ENCODE measurements around the gene LRRFIP1. TPM values are rescaled to one million over a fixed set of nuclear protein-coding genes. Genes with fewer than 3 reads are reported as not detected.

LRRFIP1 gene
- polyA plus RNA-seq, 1 donor (not counting 4 experiments of a cell fraction or from before 2014, with no cell fraction given), result 115 TPM

DNA sequence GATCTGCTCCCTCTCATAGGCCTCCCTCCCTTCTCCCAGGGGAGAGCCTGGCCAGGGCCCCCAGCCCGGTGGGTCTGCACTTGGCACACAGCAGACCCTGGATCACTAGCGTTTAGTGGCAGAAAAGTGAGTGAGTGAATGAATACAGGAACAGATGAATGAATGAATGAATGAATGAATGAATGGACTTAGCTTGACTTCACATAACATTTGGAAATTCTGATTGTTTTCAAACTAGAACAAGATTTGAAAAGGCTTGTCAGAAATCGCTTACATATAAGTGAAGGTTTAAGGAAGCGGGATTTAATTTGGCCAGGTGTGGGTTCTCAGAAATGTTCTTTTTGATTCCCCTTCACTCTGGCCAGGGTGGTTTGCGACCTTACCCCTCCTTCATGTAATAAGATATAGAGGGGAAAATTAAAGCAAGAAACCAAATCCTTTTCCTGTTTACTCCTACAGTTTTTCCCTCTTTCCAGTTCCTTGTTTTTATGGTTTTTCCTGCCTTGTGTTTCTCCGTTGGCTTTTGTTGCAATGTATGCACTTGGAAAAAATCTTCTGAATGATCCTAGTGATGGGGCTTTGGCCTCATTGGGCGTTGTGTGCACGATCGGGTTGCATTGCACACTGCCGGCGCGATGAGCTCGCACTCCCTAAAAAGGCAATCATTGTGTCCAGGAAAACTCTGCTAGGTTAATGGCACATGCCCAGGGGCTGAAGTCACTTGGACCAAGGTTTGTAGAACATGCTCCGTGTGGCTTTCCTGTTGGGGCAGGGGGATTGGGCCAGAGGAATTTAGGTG lies 16.4 kb downstream of the LRRFIP1 start:
- Histone ChIP-seq H3K79me2 (ENCODE audit: control insufficient read depth, insufficient read depth, low read length) (no peaks in the 10 kb centered on the region), H3K9me1 (ENCODE audit: control insufficient read depth, extremely low read depth, insufficient read depth, low read length) (no peaks in the 10 kb centered on the region), H3K36me3 (ENCODE audit: control insufficient read depth in 2 of 2, extremely low read depth in 1 of 2, insufficient read depth in 2 of 2, low read length in 2 of 2) (no peaks in the 10 kb centered on the region), H3K9ac (ENCODE audit: control insufficient read depth, extremely low read depth, insufficient read depth, low read length) (no peak overlapping the region), H3K27ac (ENCODE audit: control insufficient read depth, insufficient read depth, low read length) (no peak overlapping the region), H3K27me3 (ENCODE audit: control insufficient read depth, extremely low read depth, insufficient read depth, low read length) (peaks cover 3% of the 10 kb centered on the region), H4K20me1 (ENCODE audit: control insufficient read depth, extremely low read depth, insufficient read depth, low read length) (peaks cover 3% of the 10 kb centered on the region), H3K4me1 (ENCODE audit: control insufficient read depth, extremely low read depth, insufficient read depth, low read length) (no peaks in the 10 kb centered on the region), H3K9me3 (ENCODE audit: control insufficient read depth, low read depth, low read length) (no peaks in the 10 kb centered on the region), H2AFZ (ENCODE audit: control insufficient read depth, low read length) (no peak overlapping the region), H3K4me2 (ENCODE audit: control insufficient read depth, extremely low read depth, insufficient read depth, low read depth, low read length) (no peak overlapping the region), H3K4me3 (ENCODE audit: control insufficient read depth in 2 of 3, extremely low read depth in 1 of 3, insufficient read depth in 2 of 3, low read depth in 1 of 3, low read length in 3 of 3) (no peak overlapping the region)
- FAIRE-seq, result no peak
- TF ChIP-seq EZH2 (IDR thresholded peaks at IDR 0.05; ENCODE audit: low read length), result no peak
- TF ChIP-seq, protein P1, sequence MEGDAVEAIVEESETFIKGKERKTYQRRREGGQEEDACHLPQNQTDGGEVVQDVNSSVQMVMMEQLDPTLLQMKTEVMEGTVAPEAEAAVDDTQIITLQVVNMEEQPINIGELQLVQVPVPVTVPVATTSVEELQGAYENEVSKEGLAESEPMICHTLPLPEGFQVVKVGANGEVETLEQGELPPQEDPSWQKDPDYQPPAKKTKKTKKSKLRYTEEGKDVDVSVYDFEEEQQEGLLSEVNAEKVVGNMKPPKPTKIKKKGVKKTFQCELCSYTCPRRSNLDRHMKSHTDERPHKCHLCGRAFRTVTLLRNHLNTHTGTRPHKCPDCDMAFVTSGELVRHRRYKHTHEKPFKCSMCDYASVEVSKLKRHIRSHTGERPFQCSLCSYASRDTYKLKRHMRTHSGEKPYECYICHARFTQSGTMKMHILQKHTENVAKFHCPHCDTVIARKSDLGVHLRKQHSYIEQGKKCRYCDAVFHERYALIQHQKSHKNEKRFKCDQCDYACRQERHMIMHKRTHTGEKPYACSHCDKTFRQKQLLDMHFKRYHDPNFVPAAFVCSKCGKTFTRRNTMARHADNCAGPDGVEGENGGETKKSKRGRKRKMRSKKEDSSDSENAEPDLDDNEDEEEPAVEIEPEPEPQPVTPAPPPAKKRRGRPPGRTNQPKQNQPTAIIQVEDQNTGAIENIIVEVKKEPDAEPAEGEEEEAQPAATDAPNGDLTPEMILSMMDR (optimal IDR thresholded peaks at IDR 0.05 in 1 of 3, IDR thresholded peaks at IDR 0.05 in 1 of 3, conservative IDR thresholded peaks at IDR 0.05 in 1 of 3; ENCODE audit: extremely low read depth in 1 of 3, insufficient read depth in 2 of 3, low read length in 3 of 3), result no peak
- no peak for DNase-seq (ENCODE audit: low read depth, low spot score)
- dilution Hi-C loops (cut with MboI; ENCODE audit: extremely low pct_ligation_motif_present, low sequenced_read_pairs), result no loop called here

DNA sequence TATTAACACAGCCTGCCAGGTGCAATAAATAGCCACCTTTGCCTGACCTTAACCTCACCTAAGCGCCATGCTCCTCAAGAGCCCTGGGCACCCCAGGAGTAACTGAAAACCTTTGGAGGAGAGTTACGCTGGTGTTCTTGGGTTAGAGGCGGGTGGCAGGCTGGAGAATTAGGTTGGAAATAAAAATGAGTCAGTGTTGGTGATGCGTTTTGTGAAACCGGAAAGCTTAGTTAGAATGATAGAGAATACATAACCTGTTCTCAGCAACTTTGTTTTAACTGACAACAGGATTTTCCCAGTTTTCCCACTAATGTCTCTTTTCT lies 17.0 kb downstream of the LRRFIP1 start:
- H2AFZ ChIP-seq (ENCODE audit: control insufficient read depth, low read length), result no peak overlapping the region
- H3K27ac ChIP-seq (ENCODE audit: control insufficient read depth, insufficient read depth, low read length), result no peak overlapping the region
- H3K79me2 ChIP-seq (ENCODE audit: control insufficient read depth, insufficient read depth, low read length), result no peaks in the 10 kb centered on the region
- peaks cover 3% of the 10 kb centered on the region for H3K27me3 ChIP-seq (ENCODE audit: control insufficient read depth, extremely low read depth, insufficient read depth, low read length)
- DNase-seq (ENCODE audit: low read depth, low spot score) (no peak), FAIRE-seq (no peak)
- no peaks in the 10 kb centered on the region for H3K36me3 ChIP-seq (ENCODE audit: control insufficient read depth in 2 of 2, extremely low read depth in 1 of 2, insufficient read depth in 2 of 2, low read length in 2 of 2)
- H3K9me3 ChIP-seq (ENCODE audit: control insufficient read depth, low read depth, low read length), result no peaks in the 10 kb centered on the region
- no peaks in the 10 kb centered on the region for H3K4me1 ChIP-seq (ENCODE audit: control insufficient read depth, extremely low read depth, insufficient read depth, low read length)
- H3K9me1 ChIP-seq (ENCODE audit: control insufficient read depth, extremely low read depth, insufficient read depth, low read length), result no peaks in the 10 kb centered on the region
- no peak overlapping the region for H3K4me3 ChIP-seq (ENCODE audit: control insufficient read depth in 2 of 3, extremely low read depth in 1 of 3, insufficient read depth in 2 of 3, low read depth in 1 of 3, low read length in 3 of 3)
- TF ChIP-seq EZH2 (IDR thresholded peaks at IDR 0.05; ENCODE audit: low read length), result no peak
- TF ChIP-seq, protein P1 (optimal IDR thresholded peaks at IDR 0.05 in 1 of 3, IDR thresholded peaks at IDR 0.05 in 1 of 3, conservative IDR thresholded peaks at IDR 0.05 in 1 of 3; ENCODE audit: extremely low read depth in 1 of 3, insufficient read depth in 2 of 3, low read length in 3 of 3), result no peak
- peaks cover 3% of the 10 kb centered on the region for H4K20me1 ChIP-seq (ENCODE audit: control insufficient read depth, extremely low read depth, insufficient read depth, low read length)
- H3K4me2 ChIP-seq (ENCODE audit: control insufficient read depth, extremely low read depth, insufficient read depth, low read depth, low read length), result no peak overlapping the region
- H3K9ac ChIP-seq (ENCODE audit: control insufficient read depth, extremely low read depth, insufficient read depth, low read length), result no peak overlapping the region
- dilution Hi-C loops (cut with MboI; ENCODE audit: extremely low pct_ligation_motif_present, low sequenced_read_pairs), result no loop called here
